ENCODE results near the gene TULP1. TPM values are rescaled to one million over a fixed set of nuclear protein-coding genes. Genes with fewer than 3 reads are reported as not detected.

The TULP1 gene
- total and polyA plus RNA-seq, 4 donors = 0.05 to 2.6 (median 0.26) TPM; not detected in 1

GRCh38 chr6:35492974-35493284 lies 19.8 kb downstream of the TULP1 start:
- DNase-seq (no peak), ATAC-seq (ENCODE audit: insufficient read depth, low FRiP score) (no peak)
- Histone ChIP-seq H3K9me3 (ENCODE audit: control insufficient read depth in 4 of 4, insufficient read depth in 3 of 4, low read length in 3 of 4) (no peaks in the 10 kb centered on the region), H3K9ac (ENCODE audit: insufficient read depth in 1 of 2, low read length in 2 of 2) (no peak overlapping the region), H3K27me3 (ENCODE audit: control insufficient read depth in 3 of 3, insufficient read depth in 3 of 3, low read length in 2 of 3) (no peaks in the 10 kb centered on the region), H3K36me3 (ENCODE audit: control insufficient read depth in 4 of 4, insufficient read depth in 4 of 4, low read length in 4 of 4) (no peaks in the 10 kb centered on the region), H3K4me1 (ENCODE audit: control insufficient read depth in 5 of 5, insufficient read depth in 5 of 5, low read length in 5 of 5) (peaks cover 0 to 66% (median 37%) of the 10 kb centered on the region in 5 donors), H3K4me3 (no peak overlapping the region), H3K27ac (ENCODE audit: low read depth in 1 of 2, low read length in 1 of 2) (no peak overlapping the region)
- WGBS, 2 donors = 34 to 70% methylated on average over 7 of the region's 7 CpGs
- no peak for TF ChIP-seq CTCF (IDR thresholded peaks at IDR 0.05; ENCODE audit: control extremely low read depth, extremely low read depth)

- H3K36me3 ChIP-seq (ENCODE audit: control insufficient read depth in 4 of 4, insufficient read depth in 4 of 4, low read length in 4 of 4) = no peaks in the 10 kb centered on the region
- H3K9me3 ChIP-seq (ENCODE audit: control insufficient read depth in 4 of 4, insufficient read depth in 3 of 4, low read length in 3 of 4) = no peaks in the 10 kb centered on the region
- no peaks in the 10 kb centered on the region for H3K27me3 ChIP-seq (ENCODE audit: control insufficient read depth in 3 of 3, insufficient read depth in 3 of 3, low read length in 2 of 3)
- no peak overlapping the region for H3K27ac ChIP-seq (ENCODE audit: low read depth in 1 of 2, low read length in 1 of 2)
- DNase-seq (peak; percentile 83 to 89 (median 85)), ATAC-seq (ENCODE audit: insufficient read depth, low FRiP score) (no peak)
- TF ChIP-seq CTCF (IDR thresholded peaks at IDR 0.05; ENCODE audit: control extremely low read depth, extremely low read depth) = no peak
- peaks cover 0 to 70% (median 36%) of the 10 kb centered on the region in 5 donors for H3K4me1 ChIP-seq (ENCODE audit: control insufficient read depth in 5 of 5, insufficient read depth in 5 of 5, low read length in 5 of 5)
- H3K9ac ChIP-seq (ENCODE audit: insufficient read depth in 1 of 2, low read length in 2 of 2) = peak overlapping the region in 1 of 2 donors; percentile 7
- WGBS, 2 donors = 43 to 53% methylated on average over 7 of the region's 7 CpGs
- no peak overlapping the region for H3K4me3 ChIP-seq
These were observed 20.3 kb downstream of the TULP1 start for GRCh38 chr6:35492258-35492973.

- H3K4me1 ChIP-seq (ENCODE audit: control insufficient read depth in 5 of 5, insufficient read depth in 5 of 5, low read length in 5 of 5) = peaks cover 0 to 70% (median 36%) of the 10 kb centered on the region in 5 donors
- 64 to 68% methylated on average over 5 of the region's 5 CpGs for WGBS, 2 donors
- TF ChIP-seq CTCF (IDR thresholded peaks at IDR 0.05; ENCODE audit: control extremely low read depth, extremely low read depth) = no peak
- peaks cover 0 to 4% (median 0%) of the 10 kb centered on the region in 4 donors for H3K36me3 ChIP-seq (ENCODE audit: control insufficient read depth in 4 of 4, insufficient read depth in 4 of 4, low read length in 4 of 4)
- peak overlapping the region in 1 of 2 donors; percentile 7 for H3K9ac ChIP-seq (ENCODE audit: insufficient read depth in 1 of 2, low read length in 2 of 2)
- H3K9me3 ChIP-seq (ENCODE audit: control insufficient read depth in 4 of 4, insufficient read depth in 3 of 4, low read length in 3 of 4) = no peaks in the 10 kb centered on the region
- no peaks in the 10 kb centered on the region for H3K27me3 ChIP-seq (ENCODE audit: control insufficient read depth in 3 of 3, insufficient read depth in 3 of 3, low read length in 2 of 3)
- no peak overlapping the region for H3K4me3 ChIP-seq
- ATAC-seq (ENCODE audit: insufficient read depth, low FRiP score) (no peak), DNase-seq (peak in 2 of 3 donors; percentile 65 to 71)
- peak overlapping the region in 1 of 2 donors; percentile 25 for H3K27ac ChIP-seq (ENCODE audit: low read depth in 1 of 2, low read length in 1 of 2)
These were observed 21.0 kb downstream of the TULP1 start for GRCh38 chr6:35491558-35492257.
